Epidermal melanocyte (primary cell): ENCODE measurements around the gene SERPINB13.
"Not testable (repeated sequence)": the region's sequence is repeated elsewhere in the genome, so short reads cannot be mapped to it uniquely, and the experiment has no call there.

ENCODE experiments used
- DNase-seq: peaks from one replicate; pipeline ENCODE4 v3.0.0; 2011; ENCODE audit warnings: low spot score; ENCODE audit not compliant: insufficient read length

The SERPINB13 gene

DNA sequence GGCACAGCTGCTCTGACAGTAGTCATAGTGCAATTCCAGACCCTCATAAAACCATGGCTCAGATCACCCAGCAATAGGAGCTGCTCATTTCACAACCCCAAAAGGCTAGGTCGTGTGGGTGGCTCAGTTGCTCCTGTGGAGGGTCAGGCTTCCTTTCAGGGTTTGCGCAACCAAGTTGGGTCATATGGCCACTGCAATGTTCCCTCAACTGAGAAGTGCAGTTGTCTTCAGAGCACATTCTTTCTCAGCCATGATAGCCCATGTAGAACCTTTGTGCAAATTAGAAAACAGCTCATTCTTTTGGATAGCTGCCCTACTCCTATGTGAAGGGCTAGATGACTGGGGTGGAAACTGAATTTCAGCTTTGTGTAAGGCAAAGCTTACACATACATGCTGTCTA lies 3.2 kb downstream of the SERPINB13 start:
- DNase-seq = no peak

DNA sequence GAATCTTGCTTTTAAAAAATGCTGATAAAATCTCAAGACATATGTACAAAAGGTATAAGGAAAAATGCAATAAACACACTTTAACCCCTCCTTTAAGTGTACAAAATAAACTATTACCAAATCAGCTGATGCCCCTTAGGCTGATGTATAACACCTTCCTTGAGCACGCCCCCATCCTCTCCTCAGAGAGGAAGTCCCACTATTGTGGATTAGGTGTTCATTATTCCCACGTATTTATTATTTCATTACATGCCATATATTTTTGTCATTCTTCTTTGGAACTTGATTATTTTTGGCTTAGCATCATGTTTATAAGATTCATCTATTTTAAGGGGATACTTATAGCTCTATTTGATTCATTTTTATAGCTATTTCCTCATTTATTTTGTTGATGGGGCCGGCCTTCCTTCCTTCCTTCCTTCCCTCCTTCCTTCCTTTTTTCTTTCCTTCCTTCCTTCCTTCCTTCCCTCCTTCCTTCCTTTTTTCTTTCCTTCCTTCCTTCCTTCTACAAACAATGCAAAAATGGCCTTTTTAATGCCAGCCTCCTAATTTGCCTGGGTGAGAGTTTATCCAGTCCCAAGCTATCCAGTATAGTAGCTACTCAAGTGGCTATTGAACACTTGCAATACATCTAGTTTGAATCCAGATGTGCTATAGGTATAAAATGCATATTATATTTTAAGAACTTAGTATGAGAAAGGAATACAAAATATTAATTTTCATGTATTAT lies 4.0 kb downstream of the SERPINB13 start:
- DNase-seq = no peak

DNA sequence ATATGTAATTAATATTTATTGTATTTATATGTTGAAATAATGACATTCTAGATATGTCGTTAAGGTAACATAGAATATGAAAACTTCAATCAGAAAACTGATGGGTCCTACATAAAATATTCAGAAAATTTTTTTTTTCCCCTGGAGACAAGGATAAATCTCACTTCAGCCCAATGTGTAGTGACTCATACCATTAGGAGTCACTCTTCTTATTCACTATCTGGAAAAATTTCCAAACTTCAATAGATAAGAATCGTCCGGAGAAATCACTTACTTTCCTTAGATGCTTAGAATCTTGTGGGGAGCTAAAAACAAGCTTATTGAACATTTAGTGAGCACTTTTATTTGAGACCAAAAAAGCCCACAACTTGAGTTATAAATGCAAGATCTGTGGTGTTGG lies 4.6 kb downstream of the SERPINB13 start:
- DNase-seq = no peak

DNA sequence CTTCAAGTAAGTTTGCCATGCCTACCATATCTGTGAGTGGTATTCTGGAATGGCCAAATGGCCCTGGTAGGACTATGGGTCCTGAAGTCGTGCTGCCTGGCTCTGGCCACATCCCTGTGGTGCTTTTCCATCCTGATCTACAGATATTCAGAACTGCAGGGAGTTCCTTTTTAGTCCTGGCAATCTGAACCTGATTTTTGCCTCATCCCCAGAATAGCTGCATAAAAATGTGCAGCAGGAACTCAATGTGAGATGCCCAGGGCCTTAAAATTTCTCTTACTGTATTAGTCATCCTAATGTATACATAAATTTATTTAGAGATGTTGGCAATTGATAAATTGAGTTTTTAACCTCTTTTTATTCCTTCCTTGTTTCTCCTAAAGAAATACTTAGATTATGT lies 5.3 kb downstream of the SERPINB13 start:
- no peak for DNase-seq

- DNase-seq = no peak
Observed at GRCh38 chr18:63596964-63597363, 9.8 kb downstream of the SERPINB13 start.

- DNase-seq = no peak
Observed at GRCh38 chr18:63603355-63603754, 16.2 kb downstream of the SERPINB13 start.

DNA sequence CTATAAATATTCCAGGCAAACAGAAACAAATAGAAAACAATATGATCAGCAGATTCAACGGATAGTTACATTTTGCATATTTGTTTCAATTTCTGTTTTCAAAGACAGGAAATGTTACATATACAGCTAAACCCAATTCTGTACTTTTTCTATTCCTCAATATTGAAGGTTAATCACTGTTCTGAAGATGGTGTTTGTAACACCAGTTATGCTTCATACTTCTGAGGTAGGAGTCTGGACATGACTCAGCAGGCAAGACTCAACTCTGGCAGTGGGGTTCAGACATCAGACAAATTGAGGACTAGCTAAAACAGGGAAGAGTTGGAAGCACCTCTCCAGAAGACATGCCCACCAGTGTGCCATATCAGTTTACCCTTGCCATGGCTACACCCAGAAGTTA lies 16.6 kb downstream of the SERPINB13 start:
- no peak for DNase-seq

GRCh38 chr18:63604791-63605567 lies 17.8 kb downstream of the SERPINB13 start:
- DNase-seq = no peak

- DNase-seq = no peak
Observed at GRCh38 chr18:63606526-63606925, 19.4 kb downstream of the SERPINB13 start.

DNA sequence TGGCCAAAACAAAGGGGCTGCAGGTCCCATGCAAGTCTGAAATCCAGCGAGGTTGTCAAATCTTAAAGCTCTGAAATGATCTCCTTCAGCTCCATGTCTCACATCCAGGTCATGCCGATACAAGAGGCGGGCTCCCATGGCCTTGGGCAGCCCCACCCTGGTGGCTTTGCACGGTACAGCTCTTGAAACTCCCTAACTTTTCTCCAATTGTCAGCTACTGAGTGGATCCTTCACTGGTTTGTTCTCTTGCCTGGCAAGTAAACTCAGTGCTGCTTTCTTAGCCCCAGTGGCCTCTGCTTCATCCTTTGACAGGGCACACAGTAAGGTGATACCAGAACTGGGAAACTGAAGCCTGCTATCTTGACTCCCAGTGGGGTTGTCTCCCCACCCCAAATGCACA lies 26.3 kb downstream of the SERPINB13 start:
- no peak for DNase-seq

DNA sequence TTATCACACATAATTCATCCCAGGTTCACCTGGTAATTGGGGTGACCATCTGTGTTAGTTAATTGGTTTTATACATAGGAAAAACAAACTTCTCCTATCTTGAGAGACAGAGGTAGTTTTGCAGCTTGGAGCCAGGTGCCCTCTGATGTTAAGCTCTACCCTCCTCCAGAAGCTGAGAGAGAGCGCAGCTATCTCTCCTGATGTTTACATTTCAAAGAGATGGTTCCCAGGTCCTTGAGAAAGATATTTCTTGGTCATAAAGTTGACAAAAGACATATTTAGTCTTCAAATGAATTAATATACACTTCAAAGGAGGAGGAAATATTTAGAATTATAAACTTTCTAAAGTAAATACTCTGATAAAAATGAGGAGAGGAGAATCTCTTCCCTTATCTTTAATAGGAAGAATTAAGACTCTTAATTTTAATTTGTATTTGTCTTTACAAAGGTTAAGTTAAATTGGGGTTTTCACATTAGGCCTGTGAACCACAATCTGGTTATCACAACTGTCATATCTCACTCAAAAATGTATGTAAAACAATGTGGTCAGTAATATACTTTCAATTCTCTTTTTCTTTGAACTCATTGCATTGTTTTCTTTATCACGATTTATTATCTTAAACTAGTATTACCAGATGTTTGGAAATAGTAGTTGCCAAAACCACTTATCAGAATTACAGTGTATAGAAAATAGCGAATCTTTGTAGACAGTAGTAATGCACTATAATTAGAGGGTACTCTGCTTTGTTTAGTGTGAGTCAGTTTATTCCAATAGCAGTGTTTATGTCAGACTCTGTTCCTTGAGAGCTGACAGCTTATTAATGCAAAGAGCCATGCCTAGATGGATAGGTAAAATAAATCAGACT lies 30.1 kb downstream of the SERPINB13 start:
- DNase-seq = no peak

DNA sequence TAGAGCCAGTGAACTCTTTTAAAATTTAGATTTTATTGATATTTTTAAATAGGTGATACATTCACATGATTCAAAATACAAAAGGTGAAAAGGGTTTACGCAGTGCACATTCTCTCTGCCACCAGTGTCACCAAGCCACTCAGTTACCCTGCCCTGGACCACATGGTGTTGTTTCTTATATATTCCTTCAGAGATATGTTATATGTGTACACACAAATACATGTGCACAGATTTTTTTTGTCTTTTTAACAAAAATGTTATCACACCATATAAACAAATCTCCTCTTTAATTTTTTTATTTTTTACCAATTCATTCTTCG lies 30.7 kb downstream of the SERPINB13 start:
- DNase-seq = no peak

- no peak for DNase-seq
Observed at GRCh38 chr18:63619661-63620060, 32.5 kb downstream of the SERPINB13 start.

- no peak for DNase-seq
Observed at GRCh38 chr18:63624863-63625262, 37.7 kb downstream of the SERPINB13 start.

DNA sequence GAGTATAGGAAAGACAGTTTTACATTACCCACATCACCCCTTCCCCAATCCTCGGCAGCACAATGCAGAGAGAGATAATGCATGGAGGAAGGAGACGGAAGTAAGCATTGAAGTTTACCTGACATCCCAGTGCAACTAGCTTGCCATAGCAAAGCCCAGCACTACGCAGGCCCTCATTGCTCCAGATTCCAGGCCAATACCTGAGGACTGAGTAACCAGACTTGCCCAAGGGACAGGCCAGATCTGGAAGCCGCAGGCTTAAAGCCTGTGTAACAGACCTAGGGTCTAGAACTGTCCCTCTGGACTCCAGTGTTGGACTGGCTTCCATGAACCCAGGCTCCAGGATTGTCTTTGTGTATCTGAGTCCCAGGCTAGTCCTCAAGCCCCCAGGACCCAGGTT lies 39.3 kb downstream of the SERPINB13 start:
- no peak for DNase-seq

GRCh38 chr18:63627819-63628218 lies 40.7 kb downstream of the SERPINB13 start:
- DNase-seq = no peak

- DNase-seq = no peak
Observed at GRCh38 chr18:63637703-63638102, 50.6 kb downstream of the SERPINB13 start.

DNA sequence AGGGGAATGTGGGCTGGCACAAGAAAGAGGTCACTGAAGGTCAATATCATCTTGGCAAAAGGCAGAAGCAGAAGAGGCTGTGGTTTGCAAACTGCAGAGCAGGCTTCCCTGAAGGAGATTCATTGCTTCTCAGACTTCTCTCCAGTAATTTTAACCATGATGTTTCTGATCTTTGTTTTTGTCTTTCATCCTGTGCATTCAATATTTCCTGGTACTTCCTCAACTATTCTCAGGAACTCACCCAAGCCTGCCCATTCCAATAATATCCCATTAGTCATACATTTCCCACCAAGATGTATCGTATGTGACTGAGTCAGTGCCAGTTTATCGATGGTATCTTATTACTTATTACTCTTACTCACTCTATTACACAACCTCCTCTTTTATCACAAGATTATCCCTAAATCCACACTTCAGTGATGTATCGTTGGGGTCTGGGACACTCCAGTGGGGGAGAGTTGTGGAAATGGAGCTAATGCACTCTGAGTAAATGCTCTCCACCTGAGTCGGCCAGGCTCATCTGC lies 54.1 kb downstream of the SERPINB13 start:
- not testable (repeated sequence) for DNase-seq

DNA sequence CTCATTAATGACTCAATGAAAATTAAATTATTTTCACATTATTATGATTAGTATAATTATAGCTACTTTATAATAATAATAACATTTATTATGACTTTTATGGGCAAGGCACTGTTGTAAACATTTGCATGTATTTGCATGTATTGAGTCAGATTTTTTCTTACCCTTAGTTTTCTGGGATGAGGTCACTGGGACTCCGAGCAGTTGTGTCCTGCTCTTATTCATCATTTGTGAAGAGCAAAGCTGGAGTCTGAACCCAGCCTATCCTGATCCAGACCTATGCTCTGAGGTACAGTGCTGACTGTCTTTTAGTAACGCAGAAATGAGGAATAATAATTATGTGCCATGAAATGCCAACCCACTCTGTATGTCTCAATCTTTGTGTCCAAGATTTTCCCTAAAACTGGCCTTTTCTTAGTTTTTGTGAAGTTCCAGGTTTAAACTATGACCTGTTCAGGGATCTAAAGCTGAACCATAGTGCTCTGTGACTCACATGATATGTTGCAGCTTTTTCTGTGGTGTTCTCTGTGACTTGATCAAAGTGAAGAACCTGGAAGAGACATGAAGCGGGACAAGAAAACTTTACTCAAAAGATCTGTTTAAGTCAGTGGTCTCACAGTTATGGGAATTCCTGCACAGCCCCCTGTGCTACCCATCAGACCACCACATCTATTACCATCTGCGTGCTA lies 55.7 kb downstream of the SERPINB13 start:
- not testable (repeated sequence) for DNase-seq

- DNase-seq = not testable (repeated sequence)
Observed at GRCh38 chr18:63644142-63644541, 57.0 kb downstream of the SERPINB13 start, which contains the start of gene SERPINB4. Gene SERPINB4 (minus strand): TSS chr18:63644256. CDS start chr18:63643577, 679 bp downstream.

DNA sequence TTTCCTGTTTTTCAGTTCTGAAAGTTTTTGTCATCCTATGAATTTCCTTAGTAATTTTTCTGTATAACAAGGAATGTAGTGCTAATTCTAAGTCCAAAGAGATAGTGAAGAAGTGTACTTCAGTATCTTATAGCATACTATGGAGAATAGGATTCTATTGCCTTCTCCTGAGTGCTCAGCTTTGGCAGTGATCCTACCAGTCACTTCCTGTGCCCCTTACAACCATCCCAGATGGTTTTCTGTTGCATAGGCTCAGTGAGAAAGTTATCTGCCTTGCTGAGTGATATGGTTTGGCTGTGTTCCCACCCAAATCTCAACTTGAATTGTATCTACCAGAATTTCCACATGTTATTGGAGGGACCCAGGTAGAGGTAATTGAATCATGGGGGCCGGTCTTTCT lies 57.6 kb downstream of the SERPINB13 start:
- not testable (repeated sequence) for DNase-seq
